Measurements from ENCODE around the gene ANTXRL. TPM values are rescaled to one million over a fixed set of nuclear protein-coding genes. Genes with fewer than 3 reads are reported as not detected.
A peak's percentile ranks its signal among the peaks of the same experiment; 100 is the strongest.

The ANTXRL gene
- total RNA-seq, 2 donors from 2014 or later, result not detected

DNA sequence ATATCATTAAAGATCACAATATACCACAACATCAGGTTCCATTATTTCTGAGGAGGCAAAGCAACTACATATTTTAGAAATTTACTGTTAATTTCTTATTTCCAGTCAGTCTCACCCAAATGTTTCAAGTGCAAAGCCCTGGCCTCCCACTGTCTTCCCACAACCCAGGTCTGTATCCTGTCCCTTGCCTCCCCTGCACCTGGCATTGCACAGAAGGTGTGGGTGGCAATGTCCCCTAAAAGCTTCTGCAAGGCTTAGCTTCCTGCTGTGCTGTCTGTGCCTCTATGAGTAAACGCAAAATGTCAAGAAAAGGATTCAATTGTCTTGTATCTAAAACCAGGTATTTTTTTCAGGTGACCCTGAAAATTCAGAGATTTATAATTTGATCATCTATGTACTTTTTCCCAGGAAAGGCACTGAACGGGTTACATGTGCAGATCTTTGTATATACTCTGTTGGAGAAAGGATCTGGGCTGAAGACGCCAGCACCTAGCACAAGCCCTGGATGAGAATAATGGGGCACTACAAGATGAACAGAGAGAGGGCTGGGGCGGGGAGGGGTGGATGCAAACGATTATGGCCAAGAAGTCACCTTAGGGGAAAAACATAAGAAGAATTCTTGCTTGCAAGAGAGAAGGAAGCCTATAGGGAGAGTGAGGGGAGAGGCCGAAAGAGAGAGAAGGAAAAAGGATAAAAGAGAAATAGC, 3.1 kb upstream of the ANTXRL start:
- Histone ChIP-seq H3K27me3 (no peaks in the 10 kb centered on the region), H3K27ac (no peak overlapping the region), H3K36me3 (no peaks in the 10 kb centered on the region), H3K4me3 (no peak overlapping the region), H3K9me3 (no peaks in the 10 kb centered on the region), H3K4me1 (no peaks in the 10 kb centered on the region), H3K9ac (ENCODE audit: low read depth in 2 of 2, low read length in 2 of 2) (peak overlapping the region in 1 of 2 donors; percentile 66)
- TF ChIP-seq, protein P1, sequence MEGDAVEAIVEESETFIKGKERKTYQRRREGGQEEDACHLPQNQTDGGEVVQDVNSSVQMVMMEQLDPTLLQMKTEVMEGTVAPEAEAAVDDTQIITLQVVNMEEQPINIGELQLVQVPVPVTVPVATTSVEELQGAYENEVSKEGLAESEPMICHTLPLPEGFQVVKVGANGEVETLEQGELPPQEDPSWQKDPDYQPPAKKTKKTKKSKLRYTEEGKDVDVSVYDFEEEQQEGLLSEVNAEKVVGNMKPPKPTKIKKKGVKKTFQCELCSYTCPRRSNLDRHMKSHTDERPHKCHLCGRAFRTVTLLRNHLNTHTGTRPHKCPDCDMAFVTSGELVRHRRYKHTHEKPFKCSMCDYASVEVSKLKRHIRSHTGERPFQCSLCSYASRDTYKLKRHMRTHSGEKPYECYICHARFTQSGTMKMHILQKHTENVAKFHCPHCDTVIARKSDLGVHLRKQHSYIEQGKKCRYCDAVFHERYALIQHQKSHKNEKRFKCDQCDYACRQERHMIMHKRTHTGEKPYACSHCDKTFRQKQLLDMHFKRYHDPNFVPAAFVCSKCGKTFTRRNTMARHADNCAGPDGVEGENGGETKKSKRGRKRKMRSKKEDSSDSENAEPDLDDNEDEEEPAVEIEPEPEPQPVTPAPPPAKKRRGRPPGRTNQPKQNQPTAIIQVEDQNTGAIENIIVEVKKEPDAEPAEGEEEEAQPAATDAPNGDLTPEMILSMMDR (IDR thresholded peaks at IDR 0.05), result no peak
- DNase-seq, result no peak
- intact Hi-C loops (cut with DNase I), result no loop called here

DNA sequence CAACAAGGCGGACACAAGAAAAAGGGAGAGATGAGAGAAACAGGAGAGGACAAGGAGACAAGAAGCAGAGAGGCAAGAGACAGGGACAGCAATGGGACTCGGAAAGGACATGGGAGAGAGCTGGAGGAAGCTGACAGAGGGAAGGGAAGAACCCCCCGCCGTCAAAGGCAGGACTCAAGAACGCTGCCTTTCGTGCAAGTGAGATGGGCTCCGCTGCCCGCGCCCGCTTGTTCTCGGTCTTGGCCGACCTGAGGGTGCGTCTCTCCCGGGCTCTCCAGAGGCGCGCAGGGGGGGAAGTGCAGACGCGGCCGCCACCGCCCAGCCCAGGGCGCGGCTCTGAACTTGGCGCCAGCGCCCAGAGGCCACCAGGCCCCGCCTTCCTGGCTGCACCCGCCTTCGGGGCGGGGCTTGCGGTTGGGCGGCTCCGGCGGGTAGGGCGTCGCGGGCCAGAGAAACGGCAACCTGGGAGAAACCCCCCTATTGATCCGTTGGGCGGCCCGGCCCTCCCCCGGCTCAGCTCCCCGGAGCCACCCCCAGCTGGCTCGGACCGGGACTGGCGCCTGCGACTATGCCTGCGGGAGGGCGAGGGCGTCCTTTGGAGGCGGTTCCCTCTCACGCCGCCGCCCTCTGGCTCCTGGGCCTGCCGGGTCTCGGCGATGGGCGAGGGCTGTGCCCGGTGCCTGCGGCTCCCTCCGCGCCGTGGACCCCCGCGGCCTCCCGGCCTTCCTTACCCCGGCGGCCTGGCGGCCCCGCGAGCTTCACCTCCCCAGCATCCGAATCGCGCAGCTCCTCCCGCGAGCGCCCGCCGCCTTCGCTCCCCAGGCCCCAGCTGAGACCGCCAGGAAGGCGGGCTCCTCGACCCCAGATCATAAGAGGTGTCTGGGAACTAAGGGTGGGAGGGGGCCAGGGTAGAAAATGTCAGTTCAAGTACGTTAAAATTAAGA, 2.2 kb upstream of the ANTXRL start:
- Histone ChIP-seq H3K4me1 (no peaks in the 10 kb centered on the region), H3K27me3 (no peaks in the 10 kb centered on the region), H3K4me3 (peak overlapping the region; percentile 58), H3K36me3 (no peaks in the 10 kb centered on the region), H3K27ac (peak overlapping the region; percentile 36), H3K9ac (ENCODE audit: low read depth in 2 of 2, low read length in 2 of 2) (peak overlapping the region; percentile 66 to 91), H3K9me3 (no peaks in the 10 kb centered on the region)
- TF ChIP-seq, protein P1 (IDR thresholded peaks at IDR 0.05), result no peak
- DNase-seq, result peak; percentile 91
- intact Hi-C loops (cut with DNase I), result no loop called here

DNA sequence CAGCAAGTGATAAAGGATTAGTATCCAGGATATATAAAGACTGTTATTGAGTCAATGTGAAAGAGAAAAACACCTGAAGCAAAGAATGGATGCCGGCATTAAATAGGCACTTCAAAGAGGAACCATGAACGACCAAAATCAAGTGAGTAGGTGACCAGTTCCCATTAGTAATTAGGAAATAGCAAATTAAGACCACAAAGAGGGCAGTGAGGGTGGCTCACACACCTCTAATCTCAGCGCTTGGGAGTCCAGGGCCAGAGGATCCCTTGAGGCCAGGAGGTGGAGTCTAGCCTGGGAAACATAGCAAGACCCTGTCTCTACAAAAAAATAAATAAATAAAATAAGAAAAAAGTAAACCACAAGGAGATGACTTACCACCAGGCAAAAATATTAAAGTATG, 1.5 kb upstream of the ANTXRL start:
- intact Hi-C loops (cut with DNase I), result no loop called here
- H3K36me3 ChIP-seq, result no peaks in the 10 kb centered on the region
- H3K9ac ChIP-seq (ENCODE audit: low read depth in 2 of 2, low read length in 2 of 2), result peak overlapping the region in 1 of 2 donors; percentile 28
- no peak overlapping the region for H3K27ac ChIP-seq
- TF ChIP-seq, protein P1 (IDR thresholded peaks at IDR 0.05), result no peak
- H3K9me3 ChIP-seq, result no peaks in the 10 kb centered on the region
- H3K27me3 ChIP-seq, result no peaks in the 10 kb centered on the region
- no peaks in the 10 kb centered on the region for H3K4me1 ChIP-seq
- H3K4me3 ChIP-seq, result peak overlapping the region; percentile 58
- no peak for DNase-seq

DNA sequence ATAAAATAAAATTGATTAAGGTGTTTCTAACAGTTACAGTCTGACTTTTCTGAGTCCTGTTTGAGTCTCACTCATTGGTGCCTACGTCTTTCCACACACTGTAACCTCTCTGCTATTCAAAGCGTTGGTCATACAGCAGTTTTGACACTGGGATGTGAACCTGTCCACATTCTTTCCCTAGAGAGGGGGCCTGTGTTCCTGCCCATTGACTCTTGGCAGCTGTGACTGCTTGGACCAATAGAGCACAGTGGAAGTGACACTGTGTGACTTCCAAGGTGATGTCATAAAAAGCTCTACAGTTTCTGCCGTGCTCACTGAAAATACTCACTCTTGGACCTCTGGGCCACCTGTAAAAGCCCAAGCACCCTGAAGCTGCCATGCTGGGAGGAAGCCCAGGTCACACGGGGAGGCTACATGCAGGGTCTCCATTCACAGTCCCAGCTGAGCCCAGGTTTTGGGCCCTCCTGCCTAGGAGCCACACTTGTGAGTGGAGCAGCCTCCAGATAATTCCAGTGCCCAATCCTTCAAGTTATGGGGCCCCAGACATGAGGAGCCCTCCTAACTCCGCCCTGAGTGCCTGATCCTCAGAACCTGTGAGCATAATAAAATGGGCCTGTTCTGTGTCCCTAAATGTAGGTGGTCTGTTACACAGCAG, 704 bp upstream of the ANTXRL start:
- no peaks in the 10 kb centered on the region for H3K4me1 ChIP-seq
- intact Hi-C loops (cut with DNase I), result no loop called here
- no peak overlapping the region for H3K27ac ChIP-seq
- H3K9me3 ChIP-seq, result no peaks in the 10 kb centered on the region
- H3K4me3 ChIP-seq, result no peak overlapping the region
- no peak for DNase-seq
- H3K9ac ChIP-seq (ENCODE audit: low read depth in 2 of 2, low read length in 2 of 2), result no peak overlapping the region
- H3K36me3 ChIP-seq, result no peaks in the 10 kb centered on the region
- H3K27me3 ChIP-seq, result no peaks in the 10 kb centered on the region
- TF ChIP-seq, protein P1 (IDR thresholded peaks at IDR 0.05), result no peak

DNA sequence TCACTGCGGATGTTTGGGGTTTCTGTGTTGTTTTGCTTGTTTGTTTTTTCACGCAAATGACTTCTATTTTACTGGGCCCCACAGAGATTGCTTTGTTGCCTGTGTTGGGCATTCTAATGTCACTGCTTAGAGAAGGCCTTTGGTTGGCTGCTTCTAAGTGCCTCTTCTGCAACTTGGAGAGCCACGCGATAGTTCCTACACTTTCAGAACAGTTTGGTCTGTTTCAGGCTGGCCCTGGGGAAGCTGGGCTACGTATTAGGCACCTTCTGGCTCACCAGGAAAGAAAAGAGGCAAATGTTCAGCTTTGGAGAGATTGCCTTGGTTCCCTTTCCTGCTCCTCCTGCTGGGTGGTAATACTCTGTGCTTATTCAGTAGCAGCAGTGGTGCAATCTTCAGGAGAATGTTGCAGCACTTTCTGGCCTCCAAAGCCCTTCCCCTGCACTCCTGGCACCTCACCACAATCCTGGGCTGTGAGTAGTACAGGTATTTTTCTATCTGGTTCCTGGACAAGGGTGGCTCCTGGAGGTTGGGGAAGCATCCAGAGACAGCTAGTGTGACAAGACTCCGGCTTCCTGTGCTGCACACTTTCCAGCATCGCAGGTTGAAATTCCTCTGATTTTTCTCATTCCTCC, 1.2 kb downstream of the ANTXRL start:
- Histone ChIP-seq H3K4me3 (no peak overlapping the region), H3K27ac (no peak overlapping the region), H3K27me3 (no peaks in the 10 kb centered on the region), H3K4me1 (no peaks in the 10 kb centered on the region), H3K9me3 (no peaks in the 10 kb centered on the region), H3K36me3 (no peaks in the 10 kb centered on the region), H3K9ac (ENCODE audit: low read depth in 2 of 2, low read length in 2 of 2) (no peak overlapping the region)
- DNase-seq, result no peak
- TF ChIP-seq, protein P1 (IDR thresholded peaks at IDR 0.05), result no peak
- intact Hi-C loops (cut with DNase I), result no loop called here
